C4-2B (cell line): ENCODE measurements around the gene FGF1.

Source experiments
- CTCF ChIP-seq: fragments of 450-650 bp; conservative IDR thresholded peaks from 2 replicates; pipeline ENCODE4 v1.5.1; 2017; ENCODE audit warnings: mild to moderate bottlenecking
- ZFX ChIP-seq: fragments of 450-650 bp; IDR thresholded peaks from 2 replicates; pipeline ENCODE4 v1.6.1; 2017

GRCh38 chr5:142641711-142642110 lies 44.2 kb downstream of the FGF1 start:
- TF ChIP-seq CTCF (no peak), ZFX (no peak)
